Measurements from ENCODE around the gene ENPP7.

ENPP7 gene

DNA sequence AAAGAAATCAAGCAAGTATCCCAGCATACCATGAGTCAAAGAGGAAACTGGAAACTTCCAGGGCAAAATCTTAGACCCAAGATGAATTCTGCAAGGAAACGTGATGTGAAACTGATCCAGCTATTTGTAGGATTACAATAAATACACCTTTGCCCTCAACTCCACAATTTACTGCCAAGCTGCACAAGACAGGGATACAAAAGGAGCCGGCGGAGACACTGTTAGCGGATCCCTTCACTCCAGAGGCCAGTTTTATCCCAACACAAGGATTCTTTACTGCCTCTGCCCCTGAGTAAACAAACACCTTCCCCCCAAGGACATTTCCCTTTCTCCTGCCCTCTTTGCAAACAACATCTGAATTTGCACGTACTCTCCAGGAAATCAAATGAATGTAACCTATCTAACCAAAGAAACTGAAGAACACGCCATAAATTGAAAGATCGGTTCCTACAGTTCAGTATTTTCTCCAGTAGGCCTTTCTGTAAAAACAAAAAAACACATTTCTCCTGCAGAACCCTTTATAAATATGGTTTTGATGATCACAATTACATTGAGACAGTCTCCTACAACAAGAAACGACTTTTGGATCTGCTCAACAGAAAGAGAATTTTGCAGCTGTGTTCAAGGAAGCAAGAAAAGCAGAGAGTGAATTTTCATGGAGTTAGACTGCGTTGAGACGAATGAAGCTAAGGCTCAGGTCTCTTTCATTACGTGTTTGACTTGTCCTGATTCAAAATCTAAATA lies 45.8 kb downstream of the ENPP7 start:
- no peak for FAIRE-seq
- no peak for DNase-seq (ENCODE audit: insufficient read length)
- TF ChIP-seq POLR2A (IDR thresholded peaks at IDR 0.05; ENCODE audit: low read depth, low read length) (no peak), TAF1 (IDR thresholded peaks at IDR 0.05; ENCODE audit: borderline replicate concordance, low read depth, low read length) (no peak), POLR2AphosphoS5 (IDR thresholded peaks at IDR 0.05; ENCODE audit: low read depth, low read length) (no peak)

DNA sequence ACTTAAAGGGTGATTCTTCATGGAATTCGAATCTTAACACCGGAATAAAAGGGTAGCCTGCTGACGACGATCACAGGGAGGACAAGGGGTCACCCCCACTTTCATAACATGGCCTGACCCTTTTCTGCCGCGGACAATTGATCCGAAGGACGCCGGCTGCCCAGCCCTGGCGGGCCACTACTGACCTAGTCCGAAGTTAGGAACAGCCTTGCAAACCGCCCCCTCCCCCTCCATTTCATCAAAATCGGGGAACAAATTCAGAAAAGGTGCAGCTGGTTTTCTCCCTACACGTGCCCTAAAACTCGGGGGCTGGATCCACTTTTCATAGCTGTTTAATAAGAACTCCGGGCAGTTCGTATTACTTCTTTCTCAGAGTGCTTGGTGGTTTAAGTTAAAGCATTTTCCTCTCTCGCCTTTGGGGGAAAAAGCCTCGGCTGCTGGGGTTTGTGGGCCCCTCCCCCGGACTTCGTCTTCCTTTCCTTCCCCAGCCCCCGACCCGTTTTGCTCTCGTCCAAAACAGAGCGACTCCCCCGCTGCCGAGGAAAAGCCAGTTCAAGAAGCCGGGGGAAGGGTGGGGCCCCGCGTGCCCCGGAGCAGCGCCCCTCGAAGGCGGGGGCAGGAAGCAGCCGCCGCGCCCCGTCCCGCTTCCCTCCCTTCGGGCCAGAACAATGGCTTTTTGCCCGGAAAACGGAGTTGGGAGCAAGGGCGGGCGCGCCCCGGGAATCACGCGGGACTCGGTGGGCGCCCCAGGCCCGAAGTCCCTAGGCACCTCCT lies 46.6 kb downstream of the ENPP7 start:
- TF ChIP-seq POLR2AphosphoS5 (IDR thresholded peaks at IDR 0.05; ENCODE audit: low read depth, low read length) (no peak), TAF1 (IDR thresholded peaks at IDR 0.05; ENCODE audit: borderline replicate concordance, low read depth, low read length) (no peak), POLR2A (IDR thresholded peaks at IDR 0.05; ENCODE audit: low read depth, low read length) (no peak)
- FAIRE-seq (no peak), DNase-seq (ENCODE audit: insufficient read length) (no peak)

DNA sequence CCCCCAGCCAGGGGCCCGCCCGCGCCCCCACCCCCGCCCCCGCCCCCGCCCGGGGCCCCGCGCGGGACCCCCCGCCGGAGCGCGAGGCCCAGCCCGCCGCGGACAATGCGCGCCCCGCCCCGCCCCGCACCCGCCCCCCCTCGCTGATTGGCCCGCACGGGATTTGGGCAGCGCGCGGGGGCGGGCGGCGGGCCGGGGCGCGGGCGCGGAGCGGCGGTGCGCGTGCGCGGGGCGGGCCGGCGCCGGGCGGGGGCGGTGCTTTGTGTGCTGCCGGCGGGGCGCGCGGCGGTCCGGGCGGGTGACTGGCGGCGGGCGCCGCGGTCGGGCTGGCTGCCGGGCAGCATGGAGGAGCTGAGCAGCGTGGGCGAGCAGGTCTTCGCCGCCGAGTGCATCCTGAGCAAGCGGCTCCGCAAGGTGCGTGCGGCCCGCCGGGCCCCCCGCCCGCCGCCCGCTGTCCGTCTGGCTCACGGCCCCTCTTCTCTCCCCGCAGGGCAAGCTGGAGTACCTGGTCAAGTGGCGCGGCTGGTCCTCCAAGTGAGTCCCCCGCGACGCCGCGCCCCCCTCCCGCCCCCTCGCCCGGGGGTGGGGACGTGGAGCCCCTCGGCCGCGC lies 47.3 kb downstream of the ENPP7 start, which contains the start of gene CBX2:
TSS of gene CBX2 (plus strand) at position 255 of the 610 bp plus-strand sequence. CDS start at position 343, 88 bp downstream.
- DNase-seq (ENCODE audit: insufficient read length) (peak; percentile 93), FAIRE-seq (peak; percentile 48)
- no peak for TF ChIP-seq TAF1 (IDR thresholded peaks at IDR 0.05; ENCODE audit: borderline replicate concordance, low read depth, low read length)
- TF ChIP-seq POLR2AphosphoS5 (IDR thresholded peaks at IDR 0.05; ENCODE audit: low read depth, low read length): no peak
- TF ChIP-seq POLR2A (IDR thresholded peaks at IDR 0.05; ENCODE audit: low read depth, low read length): no peak

DNA sequence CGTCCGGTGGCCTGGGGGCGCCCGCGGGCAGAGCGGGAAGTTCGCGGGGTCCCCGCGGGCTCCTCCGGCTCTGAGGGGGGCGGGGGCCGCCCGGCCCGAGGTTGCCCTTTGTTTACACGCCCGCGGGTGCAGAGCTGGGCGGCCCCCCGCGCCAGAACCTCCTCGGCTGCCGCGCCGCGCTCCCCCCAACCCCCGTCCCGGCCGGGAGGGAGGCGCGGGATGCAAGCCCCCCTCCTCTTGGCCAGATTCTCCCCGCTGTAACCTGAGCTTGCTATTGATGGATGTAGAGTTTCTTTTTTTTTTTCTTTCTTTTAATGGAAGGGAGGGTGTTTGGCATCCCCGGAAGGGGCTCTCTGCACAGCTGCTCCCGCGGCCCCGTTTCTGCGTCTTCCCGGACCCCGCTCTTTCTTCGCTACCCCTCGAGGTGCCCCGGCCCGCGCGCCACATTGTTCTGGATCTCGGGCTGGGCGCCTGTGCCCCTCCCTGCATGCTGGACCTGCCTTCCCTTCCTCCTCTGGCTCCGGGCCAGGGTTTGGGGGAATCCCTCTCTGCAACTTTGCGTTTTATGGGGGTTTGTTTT lies 47.9 kb downstream of the ENPP7 start:
- no peak for DNase-seq (ENCODE audit: insufficient read length)
- TF ChIP-seq TAF1 (IDR thresholded peaks at IDR 0.05; ENCODE audit: borderline replicate concordance, low read depth, low read length): no peak
- no peak for TF ChIP-seq POLR2AphosphoS5 (IDR thresholded peaks at IDR 0.05; ENCODE audit: low read depth, low read length)
- no peak for TF ChIP-seq POLR2A (IDR thresholded peaks at IDR 0.05; ENCODE audit: low read depth, low read length)
- FAIRE-seq: no peak

DNA sequence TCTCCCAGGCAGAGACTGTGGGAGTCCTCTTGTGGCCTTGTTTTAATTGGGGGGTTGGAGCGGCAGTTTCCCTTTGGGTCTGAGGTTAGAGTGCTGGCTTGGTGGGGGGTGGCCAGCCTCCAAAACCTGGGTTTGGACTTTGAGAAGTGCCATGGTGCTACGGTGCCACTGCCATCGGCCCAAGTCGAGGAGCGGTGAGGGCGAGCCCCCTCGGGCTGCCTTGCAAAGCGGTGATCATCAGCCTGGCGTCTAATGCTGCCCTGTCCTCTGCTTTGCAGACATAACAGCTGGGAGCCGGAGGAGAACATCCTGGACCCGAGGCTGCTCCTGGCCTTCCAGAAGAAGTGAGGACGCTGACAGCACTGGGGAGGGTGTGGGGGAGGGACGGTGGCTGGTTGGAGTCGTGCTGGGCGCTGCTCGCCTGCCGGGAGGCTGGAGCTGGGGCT lies 48.4 kb downstream of the ENPP7 start:
- TF ChIP-seq POLR2AphosphoS5 (IDR thresholded peaks at IDR 0.05; ENCODE audit: low read depth, low read length) (no peak), POLR2A (IDR thresholded peaks at IDR 0.05; ENCODE audit: low read depth, low read length) (no peak), TAF1 (IDR thresholded peaks at IDR 0.05; ENCODE audit: borderline replicate concordance, low read depth, low read length) (no peak)
- DNase-seq (ENCODE audit: insufficient read length) (no peak), FAIRE-seq (no peak)

DNA sequence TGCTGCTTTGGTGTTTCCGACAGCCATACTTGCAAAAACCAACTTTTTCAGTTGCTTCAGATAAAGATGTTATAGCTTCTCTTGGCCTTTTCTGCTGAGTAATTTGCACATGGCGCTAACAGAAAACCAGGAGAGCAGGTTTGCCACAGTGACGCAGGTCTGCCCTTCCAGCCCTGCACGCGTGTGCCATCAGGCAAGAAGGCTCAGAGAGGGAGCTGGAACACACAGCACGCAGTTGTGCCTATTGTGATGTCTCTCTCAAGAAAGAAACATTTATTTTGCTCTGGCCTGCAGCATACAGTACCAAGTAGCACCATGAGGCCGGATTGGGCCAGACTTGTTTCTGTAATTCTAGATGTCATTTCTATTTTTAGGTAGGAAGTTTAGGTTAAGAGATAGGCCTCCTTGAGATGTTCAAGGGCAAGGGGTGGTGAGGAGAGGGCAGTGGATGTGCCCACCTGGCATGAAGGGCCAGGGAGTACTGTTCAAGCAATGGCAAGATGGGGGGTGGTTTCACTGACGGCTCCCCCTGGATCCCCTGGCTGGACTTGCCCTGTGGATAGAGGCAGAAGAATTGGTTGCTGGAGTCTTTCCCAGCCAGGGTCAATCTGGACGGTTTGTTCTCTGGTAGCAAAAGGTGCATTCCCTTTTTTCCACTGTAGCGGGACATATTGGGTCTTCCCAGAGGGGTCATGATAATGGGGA lies 49.1 kb downstream of the ENPP7 start:
- TF ChIP-seq POLR2AphosphoS5 (IDR thresholded peaks at IDR 0.05; ENCODE audit: low read depth, low read length) (no peak), POLR2A (IDR thresholded peaks at IDR 0.05; ENCODE audit: low read depth, low read length) (no peak), TAF1 (IDR thresholded peaks at IDR 0.05; ENCODE audit: borderline replicate concordance, low read depth, low read length) (no peak)
- FAIRE-seq: no peak
- no peak for DNase-seq (ENCODE audit: insufficient read length)

DNA sequence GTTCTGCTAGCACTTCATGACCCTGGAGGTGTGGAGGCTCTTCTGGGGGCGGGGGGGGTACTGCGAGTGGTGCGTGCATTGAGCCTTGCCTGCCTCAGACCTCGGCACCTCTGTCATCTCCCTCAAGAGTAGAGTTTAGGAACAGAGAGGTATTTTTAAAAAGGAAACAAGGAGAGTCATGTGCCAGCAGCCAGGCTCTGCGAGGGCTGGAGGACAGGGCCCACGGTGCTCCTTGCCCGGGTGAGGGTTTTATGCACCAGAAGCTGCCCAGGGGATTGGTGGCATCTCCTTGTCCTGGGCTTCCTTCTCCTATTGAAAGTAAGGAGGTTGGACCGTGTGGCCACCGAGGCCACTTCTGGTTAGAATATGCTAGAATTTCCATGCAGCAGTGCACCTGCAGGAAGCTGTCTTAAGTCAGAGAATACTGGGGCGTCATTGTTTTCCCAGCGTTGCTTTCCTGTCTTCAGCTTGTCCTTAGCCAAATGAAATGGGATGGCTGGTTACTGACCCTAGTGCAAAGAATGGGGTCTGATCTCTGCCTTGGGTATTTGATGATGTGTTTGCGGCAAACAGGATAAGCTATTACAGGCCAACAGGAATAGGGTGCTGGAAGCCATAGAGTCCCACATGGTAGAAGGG lies 50.4 kb downstream of the ENPP7 start:
- TF ChIP-seq TAF1 (IDR thresholded peaks at IDR 0.05; ENCODE audit: borderline replicate concordance, low read depth, low read length): no peak
- TF ChIP-seq POLR2AphosphoS5 (IDR thresholded peaks at IDR 0.05; ENCODE audit: low read depth, low read length): no peak
- no peak for TF ChIP-seq POLR2A (IDR thresholded peaks at IDR 0.05; ENCODE audit: low read depth, low read length)
- no peak for DNase-seq (ENCODE audit: insufficient read length)
- no peak for FAIRE-seq

DNA sequence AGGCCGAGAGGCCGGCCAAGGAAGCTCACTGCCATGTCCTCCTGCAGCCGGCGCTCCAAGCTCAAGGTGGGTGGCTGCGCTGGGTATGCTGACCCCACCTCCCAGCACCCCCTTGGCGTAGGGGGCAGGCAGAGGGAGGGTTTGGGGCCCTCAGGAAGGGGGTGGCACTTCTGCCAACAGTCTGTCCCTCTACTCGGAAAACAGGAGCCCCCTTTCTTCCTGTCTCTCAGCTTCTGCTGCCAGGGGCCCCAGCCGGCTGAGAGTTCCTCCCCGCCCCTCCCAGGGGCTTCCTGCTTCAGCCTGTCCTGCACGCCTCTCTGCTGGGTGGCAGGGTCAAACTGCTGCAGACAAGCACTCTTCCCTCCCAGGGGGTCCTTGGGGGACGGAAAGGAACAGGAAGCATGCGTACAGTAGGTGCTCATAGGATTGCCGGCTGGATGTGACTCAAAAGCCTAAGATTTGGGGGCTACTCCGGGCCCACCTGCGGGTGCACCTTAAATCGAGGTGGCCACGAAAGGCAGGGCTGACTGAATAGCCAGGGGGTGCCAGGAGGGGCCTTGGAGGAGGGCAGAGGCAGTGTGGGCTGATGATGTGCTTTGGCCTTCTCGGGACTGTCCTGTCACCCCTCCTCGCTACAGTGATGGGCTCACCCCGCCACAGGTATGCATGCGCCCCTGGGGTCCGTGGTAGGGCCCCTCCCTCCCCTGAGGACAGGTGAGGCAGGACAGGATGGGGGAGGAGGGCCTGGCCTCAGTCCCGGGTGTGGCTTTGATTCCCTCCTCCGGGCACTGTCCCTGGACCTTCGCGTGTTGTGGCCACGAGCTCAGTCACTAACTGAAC lies 51.2 kb downstream of the ENPP7 start:
- no peak for FAIRE-seq
- no peak for DNase-seq (ENCODE audit: insufficient read length)
- no peak for TF ChIP-seq POLR2AphosphoS5 (IDR thresholded peaks at IDR 0.05; ENCODE audit: low read depth, low read length)
- no peak for TF ChIP-seq TAF1 (IDR thresholded peaks at IDR 0.05; ENCODE audit: borderline replicate concordance, low read depth, low read length)
- no peak for TF ChIP-seq POLR2A (IDR thresholded peaks at IDR 0.05; ENCODE audit: low read depth, low read length)

DNA sequence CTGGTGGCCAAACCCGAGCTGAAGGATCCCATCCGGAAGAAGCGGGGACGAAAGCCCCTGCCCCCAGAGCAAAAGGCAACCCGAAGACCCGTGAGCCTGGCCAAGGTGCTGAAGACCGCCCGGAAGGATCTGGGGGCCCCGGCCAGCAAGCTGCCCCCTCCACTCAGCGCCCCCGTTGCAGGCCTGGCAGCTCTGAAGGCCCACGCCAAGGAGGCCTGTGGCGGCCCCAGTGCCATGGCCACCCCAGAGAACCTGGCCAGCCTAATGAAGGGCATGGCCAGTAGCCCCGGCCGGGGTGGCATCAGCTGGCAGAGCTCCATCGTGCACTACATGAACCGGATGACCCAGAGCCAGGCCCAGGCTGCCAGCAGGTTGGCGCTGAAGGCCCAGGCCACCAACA lies 53.1 kb downstream of the ENPP7 start:
- TF ChIP-seq POLR2A (IDR thresholded peaks at IDR 0.05; ENCODE audit: low read depth, low read length) (no peak), TAF1 (IDR thresholded peaks at IDR 0.05; ENCODE audit: borderline replicate concordance, low read depth, low read length) (no peak), POLR2AphosphoS5 (IDR thresholded peaks at IDR 0.05; ENCODE audit: low read depth, low read length) (no peak)
- DNase-seq (ENCODE audit: insufficient read length): no peak
- FAIRE-seq: no peak
